Mesenchymal stem cell (in vitro differentiated cells and primary cell): ENCODE results near the gene SLFN12. TPM values are rescaled to one million over a fixed set of nuclear protein-coding genes. Genes with fewer than 3 reads are reported as not detected.
A peak's percentile ranks its signal among the peaks of the same experiment; 100 is the strongest.

Experiments
- DNase-seq: peaks from one replicate; pipeline ENCODE4 v3.0.0-alpha.2; 2013
- H2AFZ ChIP-seq: one replicate; pipeline ENCODE4 v1.6.1; 2013; ENCODE audit warnings: low read depth, mild to moderate bottlenecking, control low read depth, inconsistent platforms, low read length, moderate library complexity
- H2AK5ac ChIP-seq: 2 replicates; pipeline ENCODE4 v1.6.1; 2013; ENCODE audit warnings: low read length, moderate library complexity, mild to moderate bottlenecking, inconsistent platforms; ENCODE audit not compliant: severe bottlenecking
- H2BK120ac ChIP-seq: one replicate; pipeline ENCODE4 v1.6.1; 2013; ENCODE audit warnings: low read depth, mild to moderate bottlenecking, inconsistent platforms, low read length, moderate library complexity
- H2BK12ac ChIP-seq, 2 experiments: one replicate each; pipeline ENCODE4 v1.6.1; 2013; ENCODE audit warnings: inconsistent platforms in 2 of 2, low read length in 2 of 2, mild to moderate bottlenecking in 2 of 2, moderate library complexity in 2 of 2, control low read depth in 1 of 2
- H2BK15ac ChIP-seq: one replicate; pipeline ENCODE4 v1.6.1; 2013; ENCODE audit warnings: mild to moderate bottlenecking, low read depth, inconsistent platforms; ENCODE audit not compliant: poor library complexity, severe bottlenecking
- H2BK5ac ChIP-seq: 2 replicates; pipeline ENCODE4 v1.6.1; 2013; ENCODE audit warnings: low read depth, mild to moderate bottlenecking, low read length, control low read depth, inconsistent platforms; ENCODE audit not compliant: poor library complexity, severe bottlenecking
- H3K14ac ChIP-seq, 2 experiments: one replicate each; pipeline ENCODE4 v1.6.1; 2013; ENCODE audit warnings: inconsistent platforms in 2 of 2, low read length in 2 of 2, control low read depth in 1 of 2, mild to moderate bottlenecking in 1 of 2, moderate library complexity in 1 of 2
- H3K18ac ChIP-seq, 2 experiments: one replicate each; pipeline ENCODE4 v1.6.1; 2013; ENCODE audit warnings: inconsistent platforms in 2 of 2, low read length in 2 of 2, control low read depth in 1 of 2, low read depth in 1 of 2, mild to moderate bottlenecking in 1 of 2
- H3K23ac ChIP-seq, 2 experiments: one replicate each; pipeline ENCODE4 v1.6.1; 2013; ENCODE audit warnings: inconsistent platforms in 2 of 2, low read length in 2 of 2, mild to moderate bottlenecking in 2 of 2, moderate library complexity in 2 of 2, control low read depth in 1 of 2
- H3K27ac ChIP-seq: 2 replicates; pipeline ENCODE4 v1.5.1; 2013; ENCODE audit warnings: mild to moderate bottlenecking, moderate library complexity, low read length, control low read depth, inconsistent platforms; ENCODE audit not compliant: poor library complexity, severe bottlenecking
- H3K27me3 ChIP-seq, 2 experiments: 2 replicates each; pipeline versions ENCODE4 v1.6.1 to v1.7.0; 2013; ENCODE audit warnings: low read length in 2 of 2, mild to moderate bottlenecking in 2 of 2, moderate library complexity in 2 of 2, control low read depth in 1 of 2, inconsistent platforms in 1 of 2; ENCODE audit not compliant: control insufficient read depth in 1 of 2, insufficient read depth in 1 of 2
- H3K36me3 ChIP-seq, 2 experiments: 2 replicates each; pipeline versions ENCODE4 v1.6.1 to v1.7.0; 2013; ENCODE audit warnings: low read length in 2 of 2, control low read depth in 1 of 2, inconsistent platforms in 1 of 2, low read depth in 1 of 2, mild to moderate bottlenecking in 1 of 2; ENCODE audit not compliant: insufficient read depth in 2 of 2, control insufficient read depth in 1 of 2
- H3K4ac ChIP-seq, 2 experiments: one replicate each; pipeline ENCODE4 v1.6.1; 2013; ENCODE audit warnings: inconsistent platforms in 2 of 2, low read length in 2 of 2, mild to moderate bottlenecking in 2 of 2, moderate library complexity in 2 of 2, control low read depth in 1 of 2, low read depth in 1 of 2
- H3K4me1 ChIP-seq: 2 replicates; pipeline ENCODE4 v1.6.1; 2013; ENCODE audit warnings: low read depth, low read length, control low read depth; ENCODE audit not compliant: control insufficient read depth, insufficient read depth
- H3K4me2 ChIP-seq: 2 replicates; pipeline ENCODE4 v1.6.1; 2013; ENCODE audit warnings: low read length, mild to moderate bottlenecking, inconsistent platforms; ENCODE audit not compliant: poor library complexity, severe bottlenecking
- H3K4me3 ChIP-seq, 2 experiments: 2 replicates each; pipeline versions ENCODE4 v1.5.1 to v1.7.0; 2013; ENCODE audit warnings: low read length in 2 of 2, mild to moderate bottlenecking in 2 of 2, control low read depth in 1 of 2, low read depth in 1 of 2; ENCODE audit not compliant: insufficient read depth in 1 of 2
- H3K79me1 ChIP-seq: replicated peaks from 2 replicates; pipeline ENCODE4 v1.6.1; 2013; ENCODE audit warnings: mild to moderate bottlenecking, control low read depth, low read length, inconsistent platforms; ENCODE audit not compliant: poor library complexity, severe bottlenecking
- H3K9ac ChIP-seq: 2 replicates; pipeline ENCODE4 v1.7.0; 2013; ENCODE audit warnings: mild to moderate bottlenecking, low read length, moderate library complexity
- H3K9me3 ChIP-seq: 2 replicates; pipeline ENCODE4 v1.7.0; 2013; ENCODE audit warnings: mild to moderate bottlenecking, low read length; ENCODE audit not compliant: control insufficient read depth
- H4K8ac ChIP-seq: one replicate; pipeline ENCODE4 v1.6.1; 2013; ENCODE audit warnings: inconsistent platforms, mild to moderate bottlenecking, low read length, moderate library complexity
- H4K91ac ChIP-seq: one replicate; pipeline ENCODE4 v1.6.1; 2013; ENCODE audit warnings: mild to moderate bottlenecking, low read length, inconsistent platforms
- WGBS: methylation state at CpG from one replicate; pipeline ENCODE4 v1.1.7; 2013; ENCODE audit warnings: mixed read lengths; 5-methylcytosine and 5-hydroxymethylcytosine counted together
- polyA plus RNA-seq, 2 experiments: library from polyadenylated mRNA; stranded (reverse); fragments of 200-250 nt; gene quantifications; one replicate each; pipeline ENCODE4 v1.2.3, GENCODE V29; 2013

Gene SLFN12
- 10.4 TPM for polyA plus RNA-seq (2013, experiment 1 of 2)
- polyA plus RNA-seq (2013, experiment 2 of 2): 10.2 TPM

DNA sequence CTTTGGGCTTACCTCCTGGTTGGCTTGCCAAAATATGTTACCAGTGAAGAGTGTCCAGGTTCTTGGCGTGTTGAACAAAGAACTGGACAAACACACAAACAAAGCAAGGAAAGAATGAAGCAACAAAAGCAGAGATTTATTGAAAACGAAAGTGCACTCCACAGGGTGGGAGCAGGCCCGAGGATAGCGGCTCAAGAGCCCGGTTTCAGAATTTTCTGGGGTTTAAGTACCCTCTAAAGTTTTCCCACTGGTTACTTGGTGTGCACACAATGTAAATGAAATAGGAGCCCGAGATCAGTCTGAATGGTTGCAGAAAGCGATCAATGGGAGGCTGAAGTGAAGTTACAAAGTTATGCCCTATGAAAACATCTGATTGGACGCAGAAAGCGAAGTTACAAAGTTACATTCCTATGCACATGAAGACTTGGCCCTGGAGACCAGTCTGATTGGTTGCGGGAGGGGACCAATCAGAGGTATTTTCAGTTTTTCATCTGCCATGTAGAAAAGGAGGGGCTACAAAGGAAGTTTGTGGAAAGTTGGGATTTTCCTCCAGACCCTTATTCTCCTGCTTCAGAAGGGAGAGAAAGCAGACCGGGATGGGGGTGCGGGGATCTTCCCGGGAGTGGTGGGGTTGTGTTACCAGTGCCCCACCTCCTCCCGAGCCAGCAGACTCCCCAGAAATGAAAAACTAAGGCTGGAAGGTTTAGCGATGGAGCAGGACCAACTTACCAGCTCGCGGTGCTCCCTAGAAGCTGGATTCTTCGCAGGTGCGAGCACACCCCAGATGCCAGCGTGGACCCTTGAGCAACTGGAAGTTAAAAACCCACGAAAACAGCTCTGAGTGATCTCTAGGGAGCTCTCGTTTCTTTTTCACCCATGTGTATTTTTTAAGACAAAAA, at the start of gene SLFN12:
Gene SLFN12 (minus strand): TSS at position 325 of the 899 bp plus-strand sequence. CDS start 9,472 bp downstream, outside the sequence.
- Histone ChIP-seq H3K9ac (peak within 1 kb of the TSS; percentile 95), H3K4me2 (peak within 1 kb of the TSS; percentile 89), H3K4me1 (peaks cover 19% of the 10 kb centered on the region), H2AK5ac (peak within 1 kb of the TSS; percentile 99), H3K9me3 (no peaks in the 10 kb centered on the region), H3K23ac (no peak within 1 kb of the TSS), H2AFZ (peak within 1 kb of the TSS; percentile 81), H4K8ac (peak within 1 kb of the TSS; percentile 97), H4K91ac (peak within 1 kb of the TSS; percentile 95), H3K14ac (peak within 1 kb of the TSS in 1 of 2 experiments; percentile 89), H2BK15ac (peak within 1 kb of the TSS; percentile 95), H3K36me3 (peaks cover 3 to 5% of the 10 kb centered on the region in 2 experiments), H3K18ac (peak within 1 kb of the TSS; percentile 96 to 97), H2BK5ac (peak within 1 kb of the TSS; percentile 99), H3K4ac (peak within 1 kb of the TSS; percentile 95 to 99), H2BK120ac (peak within 1 kb of the TSS; percentile 97), H2BK12ac (peak within 1 kb of the TSS; percentile 78 to 90), H3K27ac (peak within 1 kb of the TSS; percentile 100), H3K79me1 (peaks cover 9% of the 10 kb centered on the region), H3K4me3 (peak within 1 kb of the TSS; percentile 61 to 86), H3K27me3 (no peaks in the 10 kb centered on the region)
- peak; percentile 98 for DNase-seq
- 15% methylated on average over 20 of the region's 22 CpGs for WGBS

DNA sequence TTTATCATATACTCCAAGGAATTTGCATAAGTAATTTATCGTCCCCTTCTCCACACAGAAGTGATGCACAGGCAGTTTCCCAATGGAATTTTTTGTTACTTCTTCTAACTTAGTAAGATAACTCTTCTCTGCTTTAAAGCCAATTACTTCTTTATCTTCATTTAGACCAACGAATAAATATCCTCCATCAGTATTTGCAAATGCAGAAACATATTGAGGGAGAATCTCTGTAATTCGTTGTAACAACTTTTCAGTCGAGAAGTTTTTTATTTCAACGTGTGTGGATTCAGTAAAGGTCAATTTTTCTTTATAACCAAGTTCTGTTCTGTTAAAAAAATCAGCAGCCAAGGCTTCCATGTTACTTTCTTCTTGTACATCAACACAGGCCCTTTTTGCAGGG, 47.0 kb upstream of the SLFN12 start:
- Histone ChIP-seq H2BK5ac (no peak overlapping the region), H3K14ac (no peak overlapping the region), H3K27me3 (peaks cover 44 to 58% of the 10 kb centered on the region in 2 experiments), H3K9ac (no peak overlapping the region), H3K18ac (no peak overlapping the region), H2AFZ (no peak overlapping the region), H3K4ac (no peak overlapping the region), H2BK120ac (no peak overlapping the region), H4K8ac (no peak overlapping the region), H3K4me2 (no peak overlapping the region), H3K27ac (no peak overlapping the region), H4K91ac (no peak overlapping the region), H3K4me1 (no peaks in the 10 kb centered on the region), H2AK5ac (no peak overlapping the region), H2BK12ac (no peak overlapping the region), H3K9me3 (peaks cover 6% of the 10 kb centered on the region), H3K23ac (no peak overlapping the region), H2BK15ac (no peak overlapping the region), H3K36me3 (no peaks in the 10 kb centered on the region), H3K4me3 (no peak overlapping the region), H3K79me1 (no peaks in the 10 kb centered on the region)
- DNase-seq: no peak
- WGBS: 50% methylated on average over 3 of the region's 5 CpGs

DNA sequence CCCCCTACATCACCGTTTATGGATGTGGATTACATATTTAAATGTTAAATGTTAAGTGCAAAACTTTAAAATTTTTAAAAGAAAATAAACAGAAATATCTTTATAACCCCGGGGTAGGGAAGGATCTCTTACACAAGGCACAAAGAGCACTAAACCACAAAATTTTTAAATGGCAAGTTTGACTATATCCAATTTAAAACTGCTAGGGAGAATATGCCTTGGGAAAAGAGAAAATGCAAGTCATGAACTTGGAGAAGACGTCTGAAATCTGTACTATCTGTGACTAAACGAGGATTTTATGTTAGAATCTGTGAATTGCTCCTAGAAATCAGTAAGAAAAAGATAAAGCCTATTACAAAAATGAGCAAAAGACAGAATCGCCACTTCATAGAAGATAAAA, 44.9 kb upstream of the SLFN12 start:
- Histone ChIP-seq H3K18ac (no peak overlapping the region), H4K8ac (no peak overlapping the region), H2BK12ac (no peak overlapping the region), H3K4me2 (no peak overlapping the region), H3K4me1 (no peaks in the 10 kb centered on the region), H3K14ac (no peak overlapping the region), H2AK5ac (no peak overlapping the region), H3K27ac (no peak overlapping the region), H3K4ac (no peak overlapping the region), H3K4me3 (no peak overlapping the region), H2BK15ac (no peak overlapping the region), H2BK120ac (no peak overlapping the region), H3K27me3 (peaks cover 24 to 39% of the 10 kb centered on the region in 2 experiments), H2AFZ (no peak overlapping the region), H4K91ac (no peak overlapping the region), H3K9me3 (no peaks in the 10 kb centered on the region), H3K36me3 (no peaks in the 10 kb centered on the region), H3K79me1 (no peaks in the 10 kb centered on the region), H3K9ac (no peak overlapping the region), H2BK5ac (no peak overlapping the region), H3K23ac (no peak overlapping the region)
- DNase-seq: no peak
- 32% methylated on average over 2 of the region's 5 CpGs for WGBS

DNA sequence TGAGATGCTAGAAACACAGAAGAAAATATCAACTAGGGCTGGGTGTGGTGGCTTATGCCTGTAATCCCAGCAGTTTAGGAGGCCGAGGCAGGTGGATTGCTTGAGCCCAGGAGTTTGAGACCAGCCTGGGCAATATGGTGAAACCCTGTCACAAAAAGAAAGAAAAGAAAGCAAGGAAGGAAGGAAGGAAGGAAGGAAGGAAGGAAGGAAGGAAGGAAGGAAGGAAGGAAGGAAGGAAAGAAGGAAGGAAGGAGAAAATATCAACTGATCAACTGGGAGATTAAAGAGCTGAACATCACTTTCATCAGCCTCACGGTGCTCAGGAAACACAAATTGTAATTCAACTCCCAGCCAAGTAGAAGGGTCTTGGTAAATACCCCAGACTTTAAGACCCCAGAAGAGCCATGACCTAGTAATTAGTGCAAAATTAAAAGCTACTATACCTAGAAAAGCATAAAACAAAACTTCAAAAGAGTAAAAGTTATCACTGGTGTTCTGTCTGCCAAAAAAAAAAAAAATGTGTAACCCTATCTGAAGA, 44.1 kb upstream of the SLFN12 start:
- no peak overlapping the region for H3K9ac ChIP-seq
- H3K36me3 ChIP-seq: no peaks in the 10 kb centered on the region
- peaks cover 22 to 38% of the 10 kb centered on the region in 2 experiments for H3K27me3 ChIP-seq
- no peak overlapping the region for H3K27ac ChIP-seq
- WGBS: 65% methylated on average over 2 of the region's 2 CpGs
- H4K8ac ChIP-seq: no peak overlapping the region
- H2BK15ac ChIP-seq: no peak overlapping the region
- H2BK12ac ChIP-seq: no peak overlapping the region
- H2BK5ac ChIP-seq: no peak overlapping the region
- H3K9me3 ChIP-seq: no peaks in the 10 kb centered on the region
- no peak overlapping the region for H3K23ac ChIP-seq
- no peak overlapping the region for H3K4me2 ChIP-seq
- H3K79me1 ChIP-seq: no peaks in the 10 kb centered on the region
- no peak overlapping the region for H4K91ac ChIP-seq
- H3K4me1 ChIP-seq: no peaks in the 10 kb centered on the region
- no peak overlapping the region for H3K18ac ChIP-seq
- no peak overlapping the region for H2AFZ ChIP-seq
- H3K4me3 ChIP-seq: no peak overlapping the region
- no peak overlapping the region for H3K4ac ChIP-seq
- no peak overlapping the region for H3K14ac ChIP-seq
- no peak overlapping the region for H2AK5ac ChIP-seq
- DNase-seq: no peak
- no peak overlapping the region for H2BK120ac ChIP-seq
